ENCODE measurements around the gene SLC2A4RG. TPM values are rescaled to one million over a fixed set of nuclear protein-coding genes. Genes with fewer than 3 reads are reported as not detected.

The SLC2A4RG gene
- total and polyA plus RNA-seq, 2 of the 13 experiments (the other 11 are each of a cell fraction or from before 2014, with no cell fraction given), result 91.4 to 95.9 TPM

DNA sequence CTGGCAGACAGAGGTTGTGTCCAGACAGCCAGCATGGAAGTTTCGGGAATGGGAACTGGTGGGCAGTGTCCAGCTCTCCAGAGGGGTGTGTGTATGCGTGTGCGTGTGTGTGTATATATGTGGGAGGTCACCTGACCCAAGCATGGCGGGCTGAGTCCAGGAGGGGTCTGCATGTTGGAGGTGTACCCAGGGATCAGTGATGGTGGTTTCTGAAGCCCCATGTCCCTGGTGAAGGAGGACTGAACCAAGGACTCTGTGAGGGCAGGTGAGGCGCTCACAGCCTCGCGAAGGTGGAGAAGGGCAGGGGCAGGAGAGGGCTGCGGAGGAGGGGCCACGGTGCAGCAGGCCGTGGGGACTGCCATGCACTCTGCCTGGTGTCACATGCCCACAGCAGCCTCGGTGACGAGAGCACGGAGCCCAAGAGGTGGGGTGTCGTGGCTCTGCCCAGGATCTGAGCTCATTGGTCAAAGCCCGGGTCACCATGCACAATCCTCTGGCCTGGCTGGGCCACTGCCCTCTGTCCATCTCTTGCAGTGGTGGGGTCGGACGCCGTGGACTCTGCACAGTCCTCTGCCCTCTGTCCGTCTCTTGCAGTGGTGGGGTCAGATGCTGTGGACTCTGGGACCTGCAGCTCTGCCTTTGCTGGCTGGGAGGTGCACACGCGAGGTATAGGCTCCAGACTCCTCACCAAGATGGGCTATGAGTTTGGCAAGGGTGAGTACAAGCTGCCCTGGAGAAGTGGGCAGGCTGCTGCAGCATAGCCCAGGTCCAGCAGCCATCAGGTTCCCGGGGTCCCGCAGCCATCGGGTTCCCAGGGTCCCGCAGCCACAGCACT lies 5.2 kb upstream of the SLC2A4RG start:
- 70% methylated on average over 24 of the region's 25 CpGs for WGBS (ENCODE audit: low lambda C conversion rate)
- peaks cover 33% of the 10 kb centered on the region for H3K79me2 ChIP-seq (ENCODE audit: insufficient read depth, low read length)
- no peak overlapping the region for H3K9ac ChIP-seq (ENCODE audit: insufficient read depth, low read depth, low read length)
- H3K4me1 ChIP-seq (ENCODE audit: insufficient read depth, low read length), result peaks cover 40% of the 10 kb centered on the region
- H3K27ac ChIP-seq (ENCODE audit: extremely low read length, insufficient read depth, low read length), result peak overlapping the region; percentile 93
- in situ Hi-C loops (cut with HindIII; ENCODE audit: extremely low pct_ligation_motif_present, low pct_unique_long_range_greater_than_20kb) (no loop called here), intact Hi-C loops (cut with micrococcal nuclease; ENCODE audit: unreplicated experiment) (no loop called here)
- ChIA-PET POLR2A (interaction anchor here (2.7 to 7.3 kb wide), 3 partner anchors 10 to 130 kb away, joined by 9 to 190 read pairs (median 56); partner anchors contain the start of genes ARFRP1, TPD52L2 and ZGPAT), CTCF (ENCODE audit: low intra/inter-chr PET ratio, low total read pairs) (no interaction called here)
- DNase-seq (ENCODE audit: low spot score) (no peak), FAIRE-seq (peak; percentile 8), ATAC-seq (no peak; the same call in 2 of the 3 replicates)
- peaks cover 30 to 46% of the 10 kb centered on the region in 2 experiments for H3K36me3 ChIP-seq (replicated peaks in 1 of 2; ENCODE audit: control insufficient read depth in 1 of 2, insufficient read depth in 2 of 2, low read length in 2 of 2)
- H4K20me1 ChIP-seq (ENCODE audit: insufficient read depth, low read length), result no peaks in the 10 kb centered on the region
- no peaks in the 10 kb centered on the region for H3K27me3 ChIP-seq (ENCODE audit: control insufficient read depth in 1 of 2, insufficient read depth in 2 of 2, low read length in 2 of 2)
- no peak overlapping the region for H2AFZ ChIP-seq (ENCODE audit: low read length)
- peak overlapping the region; percentile 48; the same call in 1 of the 2 replicates for H3K4me2 ChIP-seq (ENCODE audit: low read depth, low read length)
- no peaks in the 10 kb centered on the region for H3K9me3 ChIP-seq (ENCODE audit: low read length)
- BruUV-seq (replicated peaks), result no TSS peak
- H3K4me3 ChIP-seq (replicated peaks in 1 of 3; ENCODE audit: insufficient read depth in 1 of 3, low read depth in 2 of 3, low read length in 3 of 3), result peak overlapping the region in 1 of 3 experiments; percentile 32; a peak in 1 of 6 replicates
- TF ChIP-seq ZNF33B (CRISPR knock-in tag; IDR thresholded peaks at IDR 0.05), result no peak
- TF ChIP-seq FOXA3 (CRISPR knock-in tag; IDR thresholded peaks at IDR 0.05), result no peak
- no peak for TF ChIP-seq NFYB (CRISPR knock-in tag; IDR thresholded peaks at IDR 0.05)
- TF ChIP-seq KAT2B (IDR thresholded peaks at IDR 0.05; ENCODE audit: borderline replicate concordance, low read depth, low read length), result no peak
- TF ChIP-seq ZNF180 (CRISPR knock-in tag; IDR thresholded peaks at IDR 0.05; ENCODE audit: borderline replicate concordance, low read depth), result no peak
- TF ChIP-seq, protein P1, sequence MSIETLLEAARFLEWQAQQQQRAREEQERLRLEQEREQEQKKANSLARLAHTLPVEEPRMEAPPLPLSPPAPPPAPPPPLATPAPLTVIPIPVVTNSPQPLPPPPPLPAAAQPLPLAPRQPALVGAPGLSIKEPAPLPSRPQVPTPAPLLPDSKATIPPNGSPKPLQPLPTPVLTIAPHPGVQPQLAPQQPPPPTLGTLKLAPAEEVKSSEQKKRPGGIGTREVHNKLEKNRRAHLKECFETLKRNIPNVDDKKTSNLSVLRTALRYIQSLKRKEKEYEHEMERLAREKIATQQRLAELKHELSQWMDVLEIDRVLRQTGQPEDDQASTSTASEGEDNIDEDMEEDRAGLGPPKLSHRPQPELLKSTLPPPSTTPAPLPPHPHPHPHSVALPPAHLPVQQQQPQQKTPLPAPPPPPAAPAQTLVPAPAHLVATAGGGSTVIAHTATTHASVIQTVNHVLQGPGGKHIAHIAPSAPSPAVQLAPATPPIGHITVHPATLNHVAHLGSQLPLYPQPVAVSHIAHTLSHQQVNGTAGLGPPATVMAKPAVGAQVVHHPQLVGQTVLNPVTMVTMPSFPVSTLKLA (IDR thresholded peaks at IDR 0.05), result no peak
- no peak for TF ChIP-seq TGIF2 (CRISPR knock-in tag; IDR thresholded peaks at IDR 0.05)
- no peak for TF ChIP-seq ZNF543 (CRISPR knock-in tag; IDR thresholded peaks at IDR 0.05)
- TF ChIP-seq, protein P2, sequence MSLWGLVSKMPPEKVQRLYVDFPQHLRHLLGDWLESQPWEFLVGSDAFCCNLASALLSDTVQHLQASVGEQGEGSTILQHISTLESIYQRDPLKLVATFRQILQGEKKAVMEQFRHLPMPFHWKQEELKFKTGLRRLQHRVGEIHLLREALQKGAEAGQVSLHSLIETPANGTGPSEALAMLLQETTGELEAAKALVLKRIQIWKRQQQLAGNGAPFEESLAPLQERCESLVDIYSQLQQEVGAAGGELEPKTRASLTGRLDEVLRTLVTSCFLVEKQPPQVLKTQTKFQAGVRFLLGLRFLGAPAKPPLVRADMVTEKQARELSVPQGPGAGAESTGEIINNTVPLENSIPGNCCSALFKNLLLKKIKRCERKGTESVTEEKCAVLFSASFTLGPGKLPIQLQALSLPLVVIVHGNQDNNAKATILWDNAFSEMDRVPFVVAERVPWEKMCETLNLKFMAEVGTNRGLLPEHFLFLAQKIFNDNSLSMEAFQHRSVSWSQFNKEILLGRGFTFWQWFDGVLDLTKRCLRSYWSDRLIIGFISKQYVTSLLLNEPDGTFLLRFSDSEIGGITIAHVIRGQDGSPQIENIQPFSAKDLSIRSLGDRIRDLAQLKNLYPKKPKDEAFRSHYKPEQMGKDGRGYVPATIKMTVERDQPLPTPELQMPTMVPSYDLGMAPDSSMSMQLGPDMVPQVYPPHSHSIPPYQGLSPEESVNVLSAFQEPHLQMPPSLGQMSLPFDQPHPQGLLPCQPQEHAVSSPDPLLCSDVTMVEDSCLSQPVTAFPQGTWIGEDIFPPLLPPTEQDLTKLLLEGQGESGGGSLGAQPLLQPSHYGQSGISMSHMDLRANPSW (CRISPR knock-in tag; IDR thresholded peaks at IDR 0.05; ENCODE audit: borderline replicate concordance), result no peak
- 0 out of 2 replicates have a peak, but pooled peaks have one; percentile 10 for TF ChIP-seq U2AF2 (IDR thresholded peaks at IDR 0.05; ENCODE audit: low read depth, low read length)
- TF ChIP-seq HDAC1 (CRISPR knock-in tag; IDR thresholded peaks at IDR 0.05), result peak; percentile 91
- 0 out of 2 replicates have a peak, but pooled peaks have one; percentile 26 for TF ChIP-seq SAFB2 (CRISPR knock-in tag; IDR thresholded peaks at IDR 0.05; ENCODE audit: borderline replicate concordance, low read depth)
- TF ChIP-seq KDM5A (IDR thresholded peaks at IDR 0.05; ENCODE audit: borderline replicate concordance, low read length), result no peak
- TF ChIP-seq RARA (CRISPR knock-in tag; IDR thresholded peaks at IDR 0.05), result peak; percentile 45; the same call in 1 of the 2 replicates
- no peak for TF ChIP-seq CAMTA2 (CRISPR knock-in tag; IDR thresholded peaks at IDR 0.05; ENCODE audit: borderline replicate concordance)
- TF ChIP-seq ZNF619 (CRISPR knock-in tag; IDR thresholded peaks at IDR 0.05), result 0 out of 2 replicates have a peak, but pooled peaks have one; percentile 40
- peak; percentile 90 for TF ChIP-seq ZSCAN25 (CRISPR knock-in tag; IDR thresholded peaks at IDR 0.05)
- TF ChIP-seq ZMYM3 (CRISPR knock-in tag; IDR thresholded peaks at IDR 0.05), result 0 out of 2 replicates have a peak, but pooled peaks have one; percentile 28
- TF ChIP-seq NKX3-1 (CRISPR knock-in tag; IDR thresholded peaks at IDR 0.05), result no peak

Measured in HepG2 (cell line).